ENCODE results near the gene CFAP47.

CFAP47 gene

GRCh38 chrX:36336751-36337150 is 417.2 kb downstream of the CFAP47 start:
- TF ChIP-seq, protein P1, sequence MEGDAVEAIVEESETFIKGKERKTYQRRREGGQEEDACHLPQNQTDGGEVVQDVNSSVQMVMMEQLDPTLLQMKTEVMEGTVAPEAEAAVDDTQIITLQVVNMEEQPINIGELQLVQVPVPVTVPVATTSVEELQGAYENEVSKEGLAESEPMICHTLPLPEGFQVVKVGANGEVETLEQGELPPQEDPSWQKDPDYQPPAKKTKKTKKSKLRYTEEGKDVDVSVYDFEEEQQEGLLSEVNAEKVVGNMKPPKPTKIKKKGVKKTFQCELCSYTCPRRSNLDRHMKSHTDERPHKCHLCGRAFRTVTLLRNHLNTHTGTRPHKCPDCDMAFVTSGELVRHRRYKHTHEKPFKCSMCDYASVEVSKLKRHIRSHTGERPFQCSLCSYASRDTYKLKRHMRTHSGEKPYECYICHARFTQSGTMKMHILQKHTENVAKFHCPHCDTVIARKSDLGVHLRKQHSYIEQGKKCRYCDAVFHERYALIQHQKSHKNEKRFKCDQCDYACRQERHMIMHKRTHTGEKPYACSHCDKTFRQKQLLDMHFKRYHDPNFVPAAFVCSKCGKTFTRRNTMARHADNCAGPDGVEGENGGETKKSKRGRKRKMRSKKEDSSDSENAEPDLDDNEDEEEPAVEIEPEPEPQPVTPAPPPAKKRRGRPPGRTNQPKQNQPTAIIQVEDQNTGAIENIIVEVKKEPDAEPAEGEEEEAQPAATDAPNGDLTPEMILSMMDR (IDR thresholded peaks at IDR 0.05; ENCODE audit: control insufficient read depth, extremely low read depth, insufficient read depth) = no peak
- no peak for DNase-seq (ENCODE audit: low read depth)

DNA sequence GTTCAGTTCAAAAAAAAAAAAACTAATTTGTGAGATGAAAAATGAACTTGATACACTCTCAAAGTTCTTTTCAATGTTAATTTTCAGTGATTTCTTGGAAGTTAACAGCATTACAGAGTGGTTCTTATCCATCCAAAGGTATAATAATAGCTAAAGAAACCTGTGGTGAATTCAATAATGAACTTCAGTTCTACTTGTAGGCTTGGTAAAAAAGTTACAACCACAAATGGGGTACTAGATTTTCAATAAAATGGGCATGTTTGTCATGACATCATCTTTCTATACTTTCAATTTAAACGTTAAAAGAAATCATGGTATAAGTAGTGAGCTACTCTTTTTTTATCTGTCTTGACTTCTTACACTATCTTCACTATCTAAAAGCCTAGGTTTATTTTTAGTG is 424.8 kb downstream of the CFAP47 start:
- TF ChIP-seq, protein P1 (IDR thresholded peaks at IDR 0.05; ENCODE audit: control insufficient read depth, extremely low read depth, insufficient read depth) = no peak
- no peak overlapping the region for H3K4me3 ChIP-seq (ENCODE audit: low read depth, low read length)

More at GRCh38 chrX:36336751-36337150, 417.2 kb downstream of the CFAP47 start:
- no peak overlapping the region for H3K4me3 ChIP-seq (ENCODE audit: low read depth, low read length)

DNA sequence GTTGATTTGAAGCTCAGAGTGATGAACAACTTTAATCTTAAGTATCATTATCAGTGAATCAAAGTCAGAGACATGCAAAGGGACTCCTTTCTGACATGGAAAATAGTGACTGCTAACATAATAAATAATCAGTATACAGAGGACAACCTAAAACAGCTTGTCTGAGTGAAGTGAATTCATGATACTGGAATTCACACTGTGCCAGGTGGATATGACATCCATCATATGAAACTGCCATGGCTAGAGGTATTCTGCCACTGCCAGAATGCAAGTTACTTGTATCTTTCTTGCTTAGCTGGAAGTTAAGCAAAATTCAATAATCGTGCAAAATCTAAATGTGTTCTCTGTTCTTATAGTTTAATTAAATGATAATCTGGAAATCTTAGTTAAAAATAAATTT is 429.0 kb downstream of the CFAP47 start:
- no peak overlapping the region for H3K4me3 ChIP-seq (ENCODE audit: low read depth, low read length)
- no peak for DNase-seq (ENCODE audit: low read depth)
- TF ChIP-seq, protein P1 (IDR thresholded peaks at IDR 0.05; ENCODE audit: control insufficient read depth, extremely low read depth, insufficient read depth) = no peak

More for the DNA sequence above, 424.8 kb downstream of the CFAP47 start:
- DNase-seq (ENCODE audit: low read depth) = no peak

DNA sequence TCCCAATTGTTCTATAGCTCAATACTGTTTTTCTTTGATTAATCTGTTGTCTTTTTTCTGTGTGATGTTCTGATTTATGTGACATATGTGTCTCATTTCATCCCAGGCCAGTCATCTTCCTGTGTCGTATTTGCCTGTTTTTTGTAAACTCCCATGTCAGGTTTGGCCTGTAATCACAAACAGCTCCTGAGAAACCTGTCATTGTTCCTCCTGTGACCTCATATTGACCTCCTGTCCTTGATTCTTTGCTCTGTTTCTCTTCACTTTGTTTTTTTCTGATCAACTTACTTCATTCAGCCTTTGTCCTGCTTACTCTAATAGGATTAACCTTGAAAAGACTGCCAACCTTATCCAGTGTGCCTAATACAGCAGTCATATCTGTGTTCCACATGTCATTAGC is 438.3 kb downstream of the CFAP47 start:
- TF ChIP-seq, protein P1 (IDR thresholded peaks at IDR 0.05; ENCODE audit: control insufficient read depth, extremely low read depth, insufficient read depth) = no peak
- no peak overlapping the region for H3K4me3 ChIP-seq (ENCODE audit: low read depth, low read length)
- DNase-seq (ENCODE audit: low read depth) = no peak

DNA sequence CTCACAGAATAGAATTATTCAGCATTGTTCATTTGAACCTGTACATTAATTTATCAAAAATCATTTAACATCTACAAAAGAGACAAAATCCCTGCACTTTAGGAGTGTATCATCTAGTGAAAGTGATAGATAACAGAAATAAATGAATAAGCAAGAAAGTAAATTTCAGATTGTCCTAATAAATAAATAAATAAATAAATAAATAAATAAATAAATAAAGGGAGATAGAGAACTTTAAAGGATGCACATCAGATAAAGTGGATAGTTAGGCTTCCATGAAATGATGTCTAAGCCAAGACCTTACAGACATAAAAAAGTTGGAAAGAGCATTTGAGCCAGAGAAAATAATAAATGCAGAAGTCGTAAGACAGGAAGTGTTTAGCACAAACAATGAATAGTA is 444.7 kb downstream of the CFAP47 start:
- H3K4me3 ChIP-seq (ENCODE audit: low read depth, low read length) = no peak overlapping the region
- no peak for DNase-seq (ENCODE audit: low read depth)
- TF ChIP-seq, protein P1 (IDR thresholded peaks at IDR 0.05; ENCODE audit: control insufficient read depth, extremely low read depth, insufficient read depth) = no peak

- H3K4me3 ChIP-seq (ENCODE audit: low read depth, low read length) = no peak overlapping the region
- DNase-seq (ENCODE audit: low read depth) = no peak
- TF ChIP-seq, protein P1 (IDR thresholded peaks at IDR 0.05; ENCODE audit: control insufficient read depth, extremely low read depth, insufficient read depth) = no peak
Measured at GRCh38 chrX:36383495-36383894, 464.0 kb downstream of the CFAP47 start.

DNA sequence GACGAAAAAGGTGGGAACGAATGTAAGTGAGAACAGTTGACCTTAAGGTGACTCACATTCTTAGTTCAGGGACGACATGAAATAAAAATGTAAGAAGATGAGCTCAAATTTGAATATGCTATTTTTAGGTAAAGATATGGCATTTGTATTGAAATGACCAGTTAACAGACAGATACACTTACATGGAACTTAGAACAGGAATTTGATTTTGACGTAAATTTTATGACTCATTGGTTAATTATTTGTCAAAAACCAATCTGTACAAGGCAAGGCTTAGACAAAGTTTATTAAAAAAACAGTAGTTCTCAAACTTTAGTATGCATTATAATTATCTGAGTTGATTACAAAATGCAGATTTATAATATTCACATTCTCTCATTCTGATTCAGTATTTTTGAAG is 469.4 kb downstream of the CFAP47 start:
- no peak for DNase-seq (ENCODE audit: low read depth)
- H3K4me3 ChIP-seq (ENCODE audit: low read depth, low read length) = no peak overlapping the region
- TF ChIP-seq, protein P1 (IDR thresholded peaks at IDR 0.05; ENCODE audit: control insufficient read depth, extremely low read depth, insufficient read depth) = no peak
